Measurements from ENCODE around the gene ARID3C.

- TF ChIP-seq EZH2 (IDR thresholded peaks at IDR 0.05): no peak
- TF ChIP-seq, protein P1, sequence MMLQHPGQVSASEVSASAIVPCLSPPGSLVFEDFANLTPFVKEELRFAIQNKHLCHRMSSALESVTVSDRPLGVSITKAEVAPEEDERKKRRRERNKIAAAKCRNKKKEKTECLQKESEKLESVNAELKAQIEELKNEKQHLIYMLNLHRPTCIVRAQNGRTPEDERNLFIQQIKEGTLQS (IDR thresholded peaks at IDR 0.05): no peak
Measured at GRCh38 chr9:34589636-34590380, 39.1 kb downstream of the ARID3C start, which contains the start of gene CNTFR.

All from HCT116 (cell line).